AG04449 (cell line): ENCODE measurements around the gene ROBO1.
"Not testable (repeated sequence)": the region's sequence is repeated elsewhere in the genome, so short reads cannot be mapped to it uniquely, and the experiment has no call there.

Experiments
- CTCF ChIA-PET: fragments of 350-600 bp; formaldehyde crosslinking; extraction: SDS; loops from one replicate; lab custom pipeline; 2021; ENCODE audit warnings: antibody characterized with exemption; lab: Yijun Ruan, JAX
- POLR2A ChIA-PET: fragments of 400-600, 350-600 bp; formaldehyde crosslinking; extraction: SDS; loops from one replicate; lab custom pipeline; 2020; ENCODE audit warnings: antibody characterized with exemption, inconsistent platforms; lab: Yijun Ruan, JAX
- DNase-seq: peaks from one replicate; pipeline ENCODE4 v3.0.0-alpha.2; 2010; ENCODE audit warnings: low read depth, low spot score
- H3K4me3 ChIP-seq: 2 replicates; pipeline ENCODE4 v1.5.1; 2011; ENCODE audit warnings: low read depth, mild to moderate bottlenecking, control low read depth, low read length
- CTCF ChIP-seq: IDR thresholded peaks from one replicate; pipeline ENCODE4 v1.5.1; 2011; ENCODE audit warnings: mild to moderate bottlenecking, moderate library complexity, low read length, control low read depth, inconsistent platforms; ENCODE audit not compliant: insufficient read depth; ENCODE audit errors: missing control alignments

The ROBO1 gene

GRCh38 chr3:79326642-79327041 is 441.2 kb downstream of the ROBO1 start:
- no peak for DNase-seq
- H3K4me3 ChIP-seq, result no peak overlapping the region
- ChIA-PET CTCF (interaction anchor here (1.2 kb wide), 1 partner anchor 35 kb away, joined by 4 read pairs; no protein-coding TSS in a partner anchor), POLR2A (no interaction called here)
- no peak for TF ChIP-seq CTCF

GRCh38 chr3:79325833-79326383 is 441.9 kb downstream of the ROBO1 start:
- DNase-seq, H3K4me3 ChIP-seq, POLR2A ChIA-PET: not testable (repeated sequence)
- CTCF ChIA-PET, result interaction anchor here (1.2 kb wide), 1 partner anchor 36 kb away, joined by 4 read pairs; no protein-coding TSS in a partner anchor

GRCh38 chr3:79317551-79318518 is 450.0 kb downstream of the ROBO1 start:
- ChIA-PET POLR2A (no interaction called here), CTCF (interaction anchor here (1.9 kb wide), 1 partner anchor 231 kb away, joined by 5 read pairs; no protein-coding TSS in a partner anchor)
- no peak for TF ChIP-seq CTCF
- H3K4me3 ChIP-seq, result no peak overlapping the region
- DNase-seq, result no peak

GRCh38 chr3:79314962-79315361 is 452.8 kb downstream of the ROBO1 start:
- no peak for DNase-seq
- no peak overlapping the region for H3K4me3 ChIP-seq
- POLR2A ChIA-PET, result no interaction called here
- no peak for TF ChIP-seq CTCF
- CTCF ChIA-PET, result no interaction called here

GRCh38 chr3:79314544-79314943 is 453.3 kb downstream of the ROBO1 start:
- ChIA-PET CTCF (no interaction called here), POLR2A (no interaction called here)
- no peak for DNase-seq
- H3K4me3 ChIP-seq, result no peak overlapping the region
- TF ChIP-seq CTCF, result no peak

- POLR2A ChIA-PET, result no interaction called here
- CTCF ChIA-PET, result no interaction called here
- no peak overlapping the region for H3K4me3 ChIP-seq
- no peak for TF ChIP-seq CTCF
- no peak for DNase-seq
These were observed 457.8 kb downstream of the ROBO1 start for GRCh38 chr3:79310016-79310415.
